Vagina (tissue), 2 donors: Measurements from ENCODE around the gene STAP1. TPM values are rescaled to one million over a fixed set of nuclear protein-coding genes. Genes with fewer than 3 reads are reported as not detected.
"Not testable (repeated sequence)": the region's sequence is repeated elsewhere in the genome, so short reads cannot be mapped to it uniquely, and the experiment has no call there.

ENCODE experiments used
- DNase-seq, 2 donors: peaks; one replicate each; pipeline ENCODE4 v3.0.0-alpha.2; 2017; ENCODE audit errors: extremely low spot score in 2 of 2
- H3K27ac ChIP-seq: fragments of 200-600 bp; sonication (generic); one replicate; pipeline ENCODE4 v1.5.1; 2019
- H3K27me3 ChIP-seq: fragments of 200-600 bp; sonication (generic); one replicate; pipeline ENCODE4 v1.5.1; 2019
- H3K36me3 ChIP-seq, 2 donors: fragments of 200-600 bp; sonication (generic); one replicate each; pipeline ENCODE4 v1.5.1; 2017 to 2019
- H3K4me1 ChIP-seq: fragments of 200-600 bp; sonication (generic); one replicate; pipeline ENCODE4 v1.5.1; 2019
- H3K4me3 ChIP-seq, 2 donors: fragments of 200-600 bp; sonication (generic); 1 replicate in 1 of 2; 2 replicates in 1 of 2; pipeline ENCODE4 v1.5.1; 2016 to 2019
- H3K9me3 ChIP-seq: fragments of 200-600 bp; sonication (generic); one replicate; pipeline ENCODE4 v1.5.1; 2019
- POLR2A ChIP-seq, 2 donors: fragments of 450-650 bp; IDR thresholded peaks; one replicate each; pipeline ENCODE4 v1.6.1; 2017; ENCODE audit warnings: antibody characterized with exemption in 2 of 2, mild to moderate bottlenecking in 2 of 2, moderate library complexity in 2 of 2
- POLR2AphosphoS5 ChIP-seq, 2 donors: sonication (generic); formaldehyde crosslinking; IDR thresholded peaks; one replicate each; pipeline ENCODE4 v1.9.0; 2017; ENCODE audit warnings: antibody characterized with exemption in 2 of 2, mild to moderate bottlenecking in 2 of 2, low read depth in 1 of 2; ENCODE audit not compliant: insufficient read depth in 1 of 2
- intact Hi-C: fragments of 100-400 bp; cut with DNase I; formaldehyde crosslinking; loops from one replicate; pipeline ENCODE4 v1.15.1; 2023
- total RNA-seq: library from RNA; depleted of rRNA; stranded (reverse); fragments of >200 nt; gene quantifications from one replicate; pipeline ENCODE4 v1.2.3, GENCODE V29; 2016
- TF ChIP-seq, protein P1 (sequence below), 3 experiments: fragments of 450-650 bp in 2 of 3; fragments of 200-600 bp in 1 of 3; sonication (generic) in 1 of 3; IDR thresholded peaks; one replicate each; pipeline ENCODE4 v1.5.1; 2017 to 2019; ENCODE audit warnings: antibody characterized with exemption in 3 of 3, mild to moderate bottlenecking in 2 of 3, moderate library complexity in 2 of 3

STAP1 gene
- total RNA-seq, 1 donor from 2014 or later = not detected

DNA sequence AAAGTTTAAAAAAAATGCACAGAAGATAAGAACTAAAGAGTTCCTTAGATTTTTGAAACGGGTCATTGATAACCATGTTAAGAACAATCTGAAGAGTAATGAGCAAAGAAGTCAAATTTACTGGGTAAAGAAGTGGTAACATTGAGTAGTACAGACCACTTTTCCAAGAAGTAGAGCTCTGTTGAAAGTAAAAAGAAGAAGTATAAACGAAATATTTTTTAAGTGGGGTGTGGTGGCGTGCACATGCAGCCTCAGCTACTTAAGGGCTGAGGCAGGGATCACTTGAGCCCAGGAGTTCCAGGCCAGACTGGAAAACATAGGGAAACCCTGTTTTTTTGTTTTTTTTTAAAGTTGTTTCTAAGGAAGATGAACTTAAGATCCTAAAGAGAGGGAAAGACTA, 74.0 kb downstream of the STAP1 start:
- TF ChIP-seq, protein P1, sequence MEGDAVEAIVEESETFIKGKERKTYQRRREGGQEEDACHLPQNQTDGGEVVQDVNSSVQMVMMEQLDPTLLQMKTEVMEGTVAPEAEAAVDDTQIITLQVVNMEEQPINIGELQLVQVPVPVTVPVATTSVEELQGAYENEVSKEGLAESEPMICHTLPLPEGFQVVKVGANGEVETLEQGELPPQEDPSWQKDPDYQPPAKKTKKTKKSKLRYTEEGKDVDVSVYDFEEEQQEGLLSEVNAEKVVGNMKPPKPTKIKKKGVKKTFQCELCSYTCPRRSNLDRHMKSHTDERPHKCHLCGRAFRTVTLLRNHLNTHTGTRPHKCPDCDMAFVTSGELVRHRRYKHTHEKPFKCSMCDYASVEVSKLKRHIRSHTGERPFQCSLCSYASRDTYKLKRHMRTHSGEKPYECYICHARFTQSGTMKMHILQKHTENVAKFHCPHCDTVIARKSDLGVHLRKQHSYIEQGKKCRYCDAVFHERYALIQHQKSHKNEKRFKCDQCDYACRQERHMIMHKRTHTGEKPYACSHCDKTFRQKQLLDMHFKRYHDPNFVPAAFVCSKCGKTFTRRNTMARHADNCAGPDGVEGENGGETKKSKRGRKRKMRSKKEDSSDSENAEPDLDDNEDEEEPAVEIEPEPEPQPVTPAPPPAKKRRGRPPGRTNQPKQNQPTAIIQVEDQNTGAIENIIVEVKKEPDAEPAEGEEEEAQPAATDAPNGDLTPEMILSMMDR (IDR thresholded peaks at IDR 0.05) = no peak
- TF ChIP-seq POLR2AphosphoS5 (IDR thresholded peaks at IDR 0.05; ENCODE audit: insufficient read depth in 1 of 2, low read depth in 1 of 2) = no peak
- no peak for TF ChIP-seq POLR2A (IDR thresholded peaks at IDR 0.05)
- no peak for DNase-seq
- Histone ChIP-seq H3K4me3 (no peak overlapping the region), H3K27me3 (no peaks in the 10 kb centered on the region), H3K36me3 (peaks cover 0 to 12% of the 10 kb centered on the region in 2 donors), H3K27ac (no peak overlapping the region), H3K4me1 (no peaks in the 10 kb centered on the region), H3K9me3 (no peaks in the 10 kb centered on the region)
- intact Hi-C loops = no loop called here

DNA sequence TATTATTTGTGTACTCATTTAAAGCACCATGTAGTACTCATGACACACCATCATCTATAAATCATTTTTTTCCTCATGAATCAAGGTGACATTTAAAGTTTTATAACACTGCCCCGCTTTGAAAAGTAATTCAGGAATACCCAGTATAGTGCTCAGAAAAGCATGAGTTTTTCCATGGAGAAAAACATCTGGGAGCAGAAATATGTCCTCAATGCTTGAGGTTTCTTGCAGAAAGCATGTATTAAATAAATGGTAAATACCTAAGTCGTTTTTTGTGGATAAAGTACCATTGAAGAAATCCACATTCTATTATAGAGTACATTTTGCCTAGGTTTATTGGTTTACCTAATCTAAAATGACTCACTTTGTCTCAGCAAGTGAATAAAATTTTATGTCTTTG, 76.2 kb downstream of the STAP1 start:
- Histone ChIP-seq H3K4me1 (no peaks in the 10 kb centered on the region), H3K27me3 (no peaks in the 10 kb centered on the region), H3K9me3 (no peaks in the 10 kb centered on the region), H3K4me3 (no peak overlapping the region), H3K27ac (no peak overlapping the region), H3K36me3 (peaks cover 0 to 18% of the 10 kb centered on the region in 2 donors)
- DNase-seq = no peak
- TF ChIP-seq, protein P1 (IDR thresholded peaks at IDR 0.05) = no peak
- no peak for TF ChIP-seq POLR2A (IDR thresholded peaks at IDR 0.05)
- no peak for TF ChIP-seq POLR2AphosphoS5 (IDR thresholded peaks at IDR 0.05; ENCODE audit: insufficient read depth in 1 of 2, low read depth in 1 of 2)
- intact Hi-C loops = no loop called here

DNA sequence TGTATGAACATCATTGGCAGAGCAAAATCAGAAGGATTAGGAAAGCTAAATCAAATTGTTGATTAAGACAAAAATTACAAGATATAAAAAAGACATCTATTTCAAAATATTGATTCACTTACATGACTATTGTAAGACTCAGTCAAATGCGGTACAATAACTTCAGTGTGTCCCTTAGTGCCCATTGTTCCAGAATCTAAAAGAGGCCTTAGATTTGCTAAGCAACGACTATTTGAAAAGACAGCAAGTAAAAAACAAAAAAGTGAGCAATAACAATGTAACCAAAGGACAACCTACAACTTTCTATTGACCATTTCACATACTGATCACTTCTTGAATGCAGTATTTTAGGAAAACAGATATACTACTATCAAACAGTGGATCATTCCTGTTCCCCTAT, 76.8 kb downstream of the STAP1 start:
- H3K9me3 ChIP-seq = no peaks in the 10 kb centered on the region
- DNase-seq = no peak
- H3K4me3 ChIP-seq = no peak overlapping the region
- TF ChIP-seq POLR2AphosphoS5 (IDR thresholded peaks at IDR 0.05; ENCODE audit: insufficient read depth in 1 of 2, low read depth in 1 of 2) (no peak), POLR2A (IDR thresholded peaks at IDR 0.05) (no peak)
- TF ChIP-seq, protein P1 (IDR thresholded peaks at IDR 0.05) = no peak
- H3K36me3 ChIP-seq = peaks cover 0 to 18% of the 10 kb centered on the region in 2 donors
- no peak overlapping the region for H3K27ac ChIP-seq
- no peaks in the 10 kb centered on the region for H3K4me1 ChIP-seq
- no peaks in the 10 kb centered on the region for H3K27me3 ChIP-seq
- intact Hi-C loops = no loop called here

DNA sequence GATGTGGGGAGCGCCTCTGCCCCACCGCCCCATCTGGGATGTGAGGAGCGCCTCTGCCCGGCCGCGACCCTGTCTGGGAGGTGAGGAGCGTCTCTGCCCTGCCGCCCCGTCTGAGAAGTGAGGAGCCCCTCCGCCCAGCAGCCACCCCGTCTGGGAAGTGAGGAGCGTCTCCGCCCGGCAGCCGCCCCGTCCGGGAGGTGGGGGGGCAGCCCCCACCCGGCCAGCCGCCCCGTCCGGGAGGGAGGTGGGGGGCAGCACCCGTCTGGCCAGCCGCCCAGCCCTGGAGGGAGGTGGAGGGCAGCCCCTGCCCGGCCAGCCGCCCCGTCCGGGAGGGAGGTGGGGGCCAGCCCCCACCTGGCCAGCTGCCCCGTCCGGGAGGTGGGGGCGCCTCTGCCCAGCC, 78.5 kb downstream of the STAP1 start:
- intact Hi-C loops, H3K9me3 ChIP-seq, H3K36me3 ChIP-seq, H3K4me3 ChIP-seq, H3K27ac ChIP-seq, H3K27me3 ChIP-seq, H3K4me1 ChIP-seq, DNase-seq: not testable (repeated sequence)

DNA sequence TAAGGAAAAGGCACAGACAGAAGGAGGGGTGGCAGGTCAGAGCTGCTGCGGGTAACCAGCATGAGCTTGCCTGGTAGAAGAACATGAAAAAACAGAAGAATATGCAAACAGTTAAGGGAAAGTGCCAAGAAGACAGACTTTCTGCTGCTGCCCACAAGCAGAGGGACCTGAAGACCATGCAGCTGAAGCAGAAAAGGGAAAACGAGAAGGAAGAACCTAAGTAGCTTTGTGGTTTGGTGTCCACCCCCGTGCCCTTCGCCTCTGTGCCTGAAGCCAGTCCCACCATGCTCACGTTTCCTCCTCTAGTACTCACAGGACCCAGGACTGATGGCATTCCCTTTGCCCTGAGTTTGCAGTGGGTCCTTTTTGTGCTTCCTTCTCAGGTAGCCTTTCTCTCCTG, 79.6 kb downstream of the STAP1 start:
- H3K36me3 ChIP-seq = peaks cover 0 to 9% of the 10 kb centered on the region in 2 donors
- no peaks in the 10 kb centered on the region for H3K27me3 ChIP-seq
- H3K4me3 ChIP-seq = no peak overlapping the region
- intact Hi-C loops = no loop called here
- H3K4me1 ChIP-seq = no peaks in the 10 kb centered on the region
- no peak for DNase-seq
- TF ChIP-seq POLR2AphosphoS5 (IDR thresholded peaks at IDR 0.05; ENCODE audit: insufficient read depth in 1 of 2, low read depth in 1 of 2) = no peak
- no peak for TF ChIP-seq POLR2A (IDR thresholded peaks at IDR 0.05)
- TF ChIP-seq, protein P1 (IDR thresholded peaks at IDR 0.05) = no peak
- H3K27ac ChIP-seq = no peak overlapping the region
- H3K9me3 ChIP-seq = no peaks in the 10 kb centered on the region

DNA sequence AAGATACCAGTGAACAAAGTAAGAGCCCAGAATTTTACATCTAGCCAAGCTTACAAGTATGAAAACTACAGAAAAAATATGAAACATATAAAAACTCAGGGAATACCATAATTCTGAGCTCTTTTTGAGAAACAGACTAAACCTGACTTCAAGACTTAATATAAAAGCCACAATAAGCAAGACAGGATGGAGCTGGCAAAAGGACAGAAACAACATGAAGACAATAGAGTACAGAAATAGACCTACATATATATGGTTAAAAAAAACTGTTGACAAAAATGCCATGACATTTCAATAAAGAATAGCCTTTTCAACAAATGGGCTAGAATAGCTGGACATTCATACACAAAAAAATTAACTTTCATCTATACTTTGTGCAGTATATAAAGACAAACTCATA, 93.0 kb downstream of the STAP1 start:
- H3K4me1 ChIP-seq = no peaks in the 10 kb centered on the region
- peaks cover 0 to 5% of the 10 kb centered on the region in 2 donors for H3K36me3 ChIP-seq
- TF ChIP-seq POLR2A (IDR thresholded peaks at IDR 0.05) (no peak), POLR2AphosphoS5 (IDR thresholded peaks at IDR 0.05; ENCODE audit: insufficient read depth in 1 of 2, low read depth in 1 of 2) (no peak)
- TF ChIP-seq, protein P1 (IDR thresholded peaks at IDR 0.05) = no peak
- intact Hi-C loops = no loop called here
- no peak for DNase-seq
- no peak overlapping the region for H3K4me3 ChIP-seq
- H3K27ac ChIP-seq = no peak overlapping the region
- no peaks in the 10 kb centered on the region for H3K27me3 ChIP-seq
- no peaks in the 10 kb centered on the region for H3K9me3 ChIP-seq
